RCC 7860 (cell line): ENCODE measurements around the gene MCUR1.
"Not testable (repeated sequence)": the region's sequence is repeated elsewhere in the genome, so short reads cannot be mapped to it uniquely, and the experiment has no call there.

Experiments
- DNase-seq: peaks from one replicate; pipeline ENCODE4 v3.0.0-alpha.2; 2015; ENCODE audit warnings: low spot score
- FAIRE-seq: peaks from 2 replicates; lab custom pipeline; 2012; peaks lifted over from hg19 to GRCh38; lab: Jason Lieb, UNC

The MCUR1 gene

DNA sequence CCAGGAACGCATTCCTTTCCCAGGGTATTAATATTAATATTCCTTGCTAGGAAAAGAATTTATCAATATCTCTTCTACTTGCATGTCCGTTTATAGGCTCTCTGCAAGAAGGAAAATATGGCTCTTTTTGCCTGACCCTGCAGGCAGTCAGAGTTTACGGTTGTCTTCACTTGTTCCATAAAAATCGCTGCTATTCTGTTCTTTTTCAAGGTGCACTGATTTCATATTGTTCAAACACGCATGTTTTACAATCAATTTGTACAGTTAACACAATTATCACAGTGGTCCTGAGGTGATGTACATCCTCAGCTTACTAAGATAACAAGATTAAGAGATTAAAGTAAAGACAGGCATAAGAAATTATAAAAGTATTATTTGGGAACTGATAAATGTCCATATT, 15.1 kb upstream of the MCUR1 start:
- DNase-seq, FAIRE-seq: not testable (repeated sequence)

DNA sequence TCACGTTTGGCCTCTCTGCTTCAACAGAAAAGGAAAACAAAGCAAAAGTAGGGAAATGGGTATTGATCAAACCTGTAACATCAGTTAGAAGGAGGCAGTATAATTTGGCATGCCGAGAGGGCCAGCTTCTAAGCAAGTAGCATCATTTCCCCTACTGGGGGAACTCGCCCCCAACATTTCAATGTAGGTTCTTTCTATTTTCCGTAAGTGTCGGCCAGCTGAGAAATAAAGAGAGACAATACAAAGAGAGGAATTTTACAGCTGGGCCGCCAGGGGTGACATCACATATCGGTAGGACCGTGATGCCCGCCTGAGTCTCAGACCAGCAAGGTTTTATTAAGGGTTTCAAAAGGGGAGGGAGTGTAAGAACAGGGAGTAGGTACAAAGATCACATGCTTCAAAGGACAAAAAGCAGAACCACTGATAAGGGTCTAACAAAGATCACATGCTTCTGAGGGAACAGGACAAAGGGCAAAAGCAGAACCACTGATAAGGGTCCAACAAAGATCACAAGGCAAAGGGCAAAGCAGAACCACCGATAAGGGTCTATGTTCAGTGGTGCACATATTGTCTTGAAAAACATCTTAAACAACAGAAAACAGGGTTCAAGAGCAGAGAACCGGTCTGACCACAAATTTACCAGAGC, 14.4 kb upstream of the MCUR1 start:
- DNase-seq, FAIRE-seq: not testable (repeated sequence)

DNA sequence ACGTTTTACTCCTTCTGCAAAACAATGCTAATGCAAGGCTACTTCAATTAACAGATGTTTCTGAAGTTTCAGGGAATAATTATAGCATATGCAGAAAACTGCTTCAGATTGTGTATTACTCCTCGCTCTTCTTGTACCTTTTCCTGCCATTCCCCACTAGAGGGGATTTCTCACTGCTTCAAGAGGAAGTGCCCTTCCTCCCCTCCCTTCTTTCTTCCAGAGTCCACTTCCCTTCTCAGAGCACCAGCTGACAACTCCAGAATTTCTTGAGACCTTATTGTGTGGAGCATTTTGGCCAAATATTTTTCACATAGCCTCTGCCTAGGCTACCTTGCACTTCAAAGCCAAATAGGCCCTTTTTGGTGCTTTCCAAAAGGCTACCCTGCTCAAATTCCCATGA, 12.7 kb upstream of the MCUR1 start:
- DNase-seq (no peak), FAIRE-seq (no peak)

DNA sequence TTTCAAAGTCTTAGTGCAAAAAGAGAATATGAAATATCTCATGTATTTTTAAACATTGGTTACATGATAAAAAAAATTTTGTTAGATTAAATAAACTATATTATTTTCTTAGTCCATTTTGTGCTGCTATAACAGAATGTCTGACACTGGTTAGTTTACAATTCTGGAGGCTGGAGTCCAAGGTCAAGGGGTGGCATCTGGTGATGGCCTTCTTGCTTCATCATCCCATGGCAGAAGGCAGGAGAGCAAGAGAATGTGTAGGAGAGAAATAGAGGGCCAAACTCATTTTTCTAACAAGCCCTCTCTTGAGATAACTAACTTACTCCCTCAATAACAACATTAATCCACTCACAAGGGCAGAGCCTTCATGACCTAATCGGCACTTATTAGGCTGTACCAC, 11.5 kb upstream of the MCUR1 start:
- no peak for DNase-seq
- no peak for FAIRE-seq

DNA sequence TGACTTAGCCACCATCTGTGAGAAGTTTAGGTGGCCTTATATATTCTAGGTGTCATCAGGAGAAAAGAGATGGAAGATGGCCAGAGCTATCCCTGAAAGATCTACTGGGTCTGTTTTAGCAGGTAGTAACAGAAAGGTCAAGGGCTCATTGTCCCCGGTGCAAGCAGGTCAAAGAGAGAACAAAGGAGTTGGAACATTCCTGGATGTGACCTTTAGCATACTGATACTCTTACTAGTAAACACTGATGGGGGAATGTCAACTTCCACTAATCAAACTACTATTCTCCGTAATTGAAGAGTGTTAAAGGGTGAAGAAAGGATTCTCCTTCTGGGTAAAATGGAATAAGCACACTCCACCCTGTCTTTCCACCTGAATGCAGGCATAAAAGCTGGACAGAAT, 4.0 kb upstream of the MCUR1 start:
- FAIRE-seq (no peak), DNase-seq (no peak)

DNA sequence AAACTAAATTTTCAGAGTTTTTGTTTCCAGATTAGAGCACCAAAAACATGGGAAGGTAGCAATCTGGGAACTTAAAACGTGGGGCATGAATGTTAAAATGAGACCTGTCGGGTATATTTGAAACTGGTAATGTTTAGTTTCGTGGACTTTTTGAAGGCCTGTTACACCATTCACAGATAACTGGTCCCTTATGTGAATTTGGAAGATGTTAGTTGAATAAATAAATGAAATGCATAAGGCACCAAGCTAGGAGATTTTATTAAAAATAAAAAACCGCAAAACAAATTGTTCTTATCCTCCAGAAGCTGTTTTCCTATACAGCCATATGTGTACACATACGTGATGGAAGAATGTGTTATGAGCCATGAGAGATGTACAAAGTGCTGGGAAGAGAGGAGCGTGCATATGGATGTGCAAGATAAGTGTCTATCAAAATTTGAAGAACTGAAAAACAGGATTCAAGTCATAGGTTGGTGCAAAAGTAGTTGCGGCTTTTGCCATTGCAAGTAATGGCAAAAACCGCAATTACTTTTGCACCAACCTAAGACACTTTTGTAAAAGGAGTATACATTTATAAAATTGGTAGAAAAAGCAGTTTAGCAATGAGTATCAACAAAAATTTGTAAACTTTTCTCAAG, 700 bp upstream of the MCUR1 start:
- FAIRE-seq (no peak), DNase-seq (no peak)

DNA sequence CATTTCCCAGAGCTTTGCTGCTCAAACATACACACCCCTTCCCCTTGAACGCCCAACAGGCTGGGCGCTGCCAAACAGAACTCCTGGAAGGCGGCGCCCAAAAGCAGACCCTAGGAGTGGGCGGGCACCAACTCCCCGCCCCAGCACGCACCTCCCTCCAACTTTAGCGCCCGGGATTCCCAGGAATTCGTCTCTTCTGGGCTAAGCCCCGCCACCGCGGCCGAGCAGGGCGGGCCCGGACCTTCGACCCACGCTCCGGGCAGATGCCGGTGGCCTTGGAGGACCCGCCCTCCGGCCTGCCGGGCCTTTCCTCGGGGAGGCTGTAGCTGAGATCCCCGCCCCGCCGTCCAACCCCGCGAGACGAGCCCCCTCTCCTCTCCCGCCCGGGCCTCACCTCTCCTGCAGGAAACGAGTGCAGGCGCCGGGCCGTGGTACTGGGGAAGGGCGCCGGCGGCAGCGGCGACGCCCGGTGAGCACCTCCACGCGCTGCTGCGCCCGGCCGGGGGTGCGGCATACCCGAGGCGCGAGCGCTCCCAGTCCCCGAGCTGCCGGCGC, 659 bp downstream of the MCUR1 start:
- DNase-seq, result peak; percentile 41
- no peak for FAIRE-seq

DNA sequence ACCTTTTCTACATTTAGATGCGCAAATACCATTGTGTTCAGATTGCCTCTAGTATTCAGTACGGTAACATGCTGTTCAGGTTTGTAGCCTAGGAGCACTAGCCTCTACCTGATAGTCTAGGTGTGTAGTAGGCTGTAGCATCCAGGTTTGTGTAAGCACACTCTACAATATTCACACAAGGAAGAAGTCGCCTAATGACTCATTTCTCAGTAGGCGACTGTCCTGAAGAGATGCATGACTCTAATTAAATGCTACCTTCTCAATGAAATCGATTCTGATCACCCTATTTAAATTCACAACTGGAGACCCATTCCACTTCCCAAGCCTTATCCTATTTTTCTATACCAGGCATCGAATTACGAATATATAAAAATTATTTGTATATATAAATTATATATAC, 1.3 kb downstream of the MCUR1 start:
- FAIRE-seq, result no peak
- no peak for DNase-seq

DNA sequence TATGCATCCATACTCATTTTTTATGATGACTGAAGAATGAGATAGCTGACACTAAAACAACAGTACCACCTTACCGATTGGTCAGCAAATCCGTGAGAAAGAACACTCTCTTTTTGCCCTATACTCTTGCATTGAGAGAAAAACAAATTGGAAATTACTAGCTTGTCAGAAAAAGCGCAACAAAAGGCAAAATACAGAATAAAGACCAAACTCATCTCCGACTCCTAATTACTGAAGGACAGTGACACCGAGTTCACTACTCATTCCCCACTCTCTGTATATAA, 2.1 kb downstream of the MCUR1 start:
- DNase-seq (no peak), FAIRE-seq (no peak)

DNA sequence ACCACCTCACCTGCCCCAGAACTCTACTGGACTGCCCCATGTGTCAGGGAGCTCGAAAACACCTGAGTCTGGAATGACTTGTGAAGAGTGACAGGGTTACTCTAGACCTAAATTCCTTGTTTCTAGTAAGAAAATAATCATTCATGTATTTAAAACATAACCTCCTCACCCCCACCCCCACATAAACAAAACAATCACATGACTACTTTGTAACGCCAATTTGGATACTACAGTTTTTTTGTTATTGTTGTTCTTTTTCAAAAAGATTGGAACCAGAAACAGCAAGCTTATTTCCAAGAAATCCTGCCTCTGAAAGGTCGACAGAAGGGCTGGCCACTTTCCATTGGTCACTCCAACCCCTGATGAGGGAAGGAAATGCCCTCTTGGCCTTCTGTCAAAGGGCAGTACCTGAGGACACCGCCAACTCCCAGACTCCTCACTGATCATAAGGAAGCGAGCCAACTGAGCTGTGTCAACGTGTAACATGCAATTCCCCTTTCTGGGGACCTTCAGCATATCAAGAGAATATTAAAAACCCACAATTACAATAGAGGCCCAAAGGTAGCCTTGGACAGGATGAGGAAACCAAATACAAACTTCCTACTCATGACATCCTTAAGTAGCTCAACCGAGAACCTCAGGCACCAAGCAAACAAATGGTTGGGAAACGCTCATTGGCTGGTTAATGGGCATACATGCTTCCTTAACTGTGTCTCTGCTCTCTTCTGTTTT, 2.6 kb downstream of the MCUR1 start:
- FAIRE-seq, result no peak

DNA sequence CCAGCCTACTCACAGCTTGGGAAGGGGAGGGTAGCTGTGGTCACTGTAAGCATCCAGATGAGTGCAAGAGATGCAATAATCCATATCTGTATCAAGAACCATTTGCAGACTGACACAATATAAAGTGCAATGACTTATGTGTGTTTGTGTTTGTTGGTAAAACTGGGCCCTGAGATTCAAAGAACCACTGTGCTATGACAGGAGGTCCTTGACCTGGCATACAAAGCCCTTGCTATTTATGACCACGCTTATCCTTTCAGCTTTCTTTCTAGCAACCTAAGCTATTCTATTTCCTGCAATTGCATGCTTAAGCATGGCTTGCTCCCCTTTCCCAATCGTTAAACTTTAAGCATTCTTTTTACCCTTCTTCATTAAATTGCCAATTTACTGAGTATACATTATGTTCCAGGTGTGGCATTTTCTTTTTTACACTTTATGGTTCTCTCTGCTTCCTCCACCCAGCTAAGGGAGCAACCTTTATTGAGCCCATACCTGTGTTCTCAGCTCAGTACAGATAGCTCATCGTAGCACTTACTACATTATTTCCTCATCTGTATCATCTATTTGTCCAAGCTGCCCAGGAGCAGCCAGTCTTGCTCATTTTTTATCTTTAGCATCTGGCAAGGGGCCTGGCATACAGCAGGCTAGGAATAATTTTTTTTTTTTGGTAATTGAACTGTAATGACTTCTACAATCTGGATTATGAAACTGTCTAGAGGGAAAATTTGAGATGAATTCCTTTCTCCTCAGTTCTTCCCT, 3.5 kb downstream of the MCUR1 start:
- DNase-seq, result no peak

More for the DNA sequence above, 2.6 kb downstream of the MCUR1 start:
- no peak for DNase-seq

DNA sequence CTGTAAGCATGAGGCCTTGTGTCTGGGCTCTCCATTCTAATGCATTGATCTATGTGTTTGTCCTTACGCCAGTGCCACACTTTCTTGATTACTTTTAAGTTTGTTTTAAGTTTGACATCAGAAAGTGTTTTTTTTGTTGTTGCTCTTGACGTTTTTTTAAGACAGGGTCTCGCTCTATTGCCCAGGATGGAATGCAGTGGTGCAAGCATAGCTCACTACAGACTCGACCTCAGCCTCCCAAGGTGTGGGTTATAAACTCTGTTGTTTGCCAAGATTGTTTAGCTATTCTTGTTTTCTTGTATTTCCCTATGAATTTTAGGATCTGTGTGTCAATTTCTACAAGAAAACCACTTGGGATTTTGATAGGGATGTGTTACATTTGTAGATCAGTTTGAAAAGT, 5.6 kb downstream of the MCUR1 start:
- no peak for FAIRE-seq
- no peak for DNase-seq

More for the DNA sequence above, 3.5 kb downstream of the MCUR1 start:
- no peak for FAIRE-seq

DNA sequence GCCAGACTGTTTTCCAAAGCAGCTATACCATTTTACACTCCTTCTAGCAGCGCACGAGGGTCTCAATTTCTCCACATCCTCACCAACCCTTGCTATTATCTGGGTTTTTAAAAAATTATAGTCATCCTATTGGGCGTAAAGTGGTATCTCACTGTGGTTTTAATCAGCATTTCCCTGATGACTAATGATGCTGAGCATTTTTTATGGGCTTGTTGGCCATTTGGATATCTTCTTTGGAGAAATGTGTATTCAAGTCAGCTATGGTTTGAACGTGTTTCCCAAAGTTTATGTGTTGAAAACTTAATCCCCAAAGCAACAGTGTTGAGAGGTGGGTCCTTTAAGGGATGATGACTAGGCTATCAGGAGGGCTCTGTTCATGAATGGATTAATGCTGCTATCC, 6.7 kb downstream of the MCUR1 start:
- no peak for FAIRE-seq
- DNase-seq, result no peak

DNA sequence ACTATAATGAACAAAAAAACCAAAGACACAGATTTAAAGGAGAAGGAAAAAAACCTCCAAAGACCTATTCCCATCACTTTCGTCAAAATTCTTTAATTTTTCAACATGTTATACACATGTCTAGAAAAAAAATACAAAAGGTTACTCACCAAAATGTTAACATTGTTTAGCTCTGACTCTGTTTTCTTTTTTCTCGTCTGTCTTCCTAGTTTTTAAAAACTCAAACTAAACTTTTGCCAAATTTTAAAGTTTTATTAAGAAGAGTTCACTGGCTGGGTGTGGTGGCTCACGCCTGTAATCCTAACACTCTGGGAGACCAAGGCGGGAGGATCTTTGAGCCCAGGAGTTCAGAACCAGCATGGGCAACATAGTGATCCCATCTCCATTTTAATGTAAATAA, 10.8 kb downstream of the MCUR1 start:
- no peak for FAIRE-seq
- no peak for DNase-seq

DNA sequence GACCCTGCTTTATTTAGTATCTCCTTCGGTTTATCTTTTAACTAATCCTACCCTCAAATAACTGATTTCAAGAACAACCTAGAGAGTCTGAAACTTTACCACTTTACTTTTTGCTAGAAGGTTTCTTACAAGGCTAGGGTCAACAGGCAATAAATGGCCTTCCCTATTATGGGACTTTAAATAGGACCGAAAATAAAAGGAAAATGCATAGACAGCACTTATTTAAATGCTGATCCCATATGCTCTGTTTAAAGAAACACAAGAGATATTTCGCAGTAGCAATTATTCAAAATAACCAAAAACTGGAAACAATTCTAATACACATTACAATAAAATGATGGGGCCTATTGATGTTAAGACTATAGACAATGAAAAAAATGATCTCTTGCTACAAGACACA, 13.7 kb downstream of the MCUR1 start:
- no peak for FAIRE-seq
- DNase-seq, result no peak

DNA sequence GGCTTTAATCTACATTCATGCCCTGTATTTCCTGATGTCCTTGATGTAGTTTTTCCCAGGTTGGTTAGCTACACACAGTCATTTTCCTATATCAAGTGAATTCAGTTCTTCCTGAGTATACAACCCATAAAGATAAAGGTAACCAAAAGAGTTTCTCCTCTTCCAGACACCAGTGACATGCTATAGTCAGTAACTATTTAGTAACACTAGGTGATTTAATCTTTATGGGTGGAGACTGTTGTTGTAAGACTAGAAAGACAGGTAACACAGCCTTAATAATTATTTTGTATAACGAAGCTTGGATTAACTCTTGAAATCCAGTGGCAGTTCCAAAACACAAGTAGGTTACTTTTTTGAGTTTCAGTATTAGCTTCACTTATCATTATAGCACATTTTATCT, 17.6 kb downstream of the MCUR1 start:
- no peak for FAIRE-seq
- no peak for DNase-seq

DNA sequence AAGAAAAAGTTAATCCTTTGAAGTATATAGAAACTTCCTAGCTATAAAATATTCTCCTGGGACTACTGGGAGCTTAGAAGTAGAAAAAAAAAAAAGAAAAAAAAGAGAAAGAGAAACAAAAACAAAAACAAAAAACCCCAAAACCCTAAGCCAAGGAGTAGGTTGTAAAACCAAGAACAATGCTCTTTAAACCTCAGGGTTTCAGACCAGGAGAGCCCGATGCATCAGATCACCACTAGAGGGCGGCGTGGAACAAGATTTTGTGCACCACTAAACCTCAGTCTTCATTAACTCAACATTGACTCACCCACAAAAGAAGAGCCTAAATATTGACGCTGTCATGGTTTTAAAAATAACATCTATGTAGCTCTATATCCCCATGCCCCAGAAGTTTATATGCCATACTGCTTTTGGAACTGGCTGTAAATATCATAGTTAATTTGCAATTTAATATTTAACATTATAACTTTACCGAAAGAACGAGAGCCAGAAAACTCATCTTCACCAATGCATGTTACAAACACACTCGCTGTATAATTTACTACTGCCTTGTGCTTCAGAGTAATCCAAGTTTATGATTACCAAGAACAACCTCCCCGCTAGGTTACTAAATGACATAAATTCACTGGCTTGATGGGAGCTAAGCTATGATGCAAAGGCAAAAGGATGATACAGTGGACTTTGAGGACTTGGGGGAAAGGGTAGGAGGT, 19.2 kb downstream of the MCUR1 start:
- peak; percentile 62 for FAIRE-seq
- DNase-seq, result peak; percentile 73

DNA sequence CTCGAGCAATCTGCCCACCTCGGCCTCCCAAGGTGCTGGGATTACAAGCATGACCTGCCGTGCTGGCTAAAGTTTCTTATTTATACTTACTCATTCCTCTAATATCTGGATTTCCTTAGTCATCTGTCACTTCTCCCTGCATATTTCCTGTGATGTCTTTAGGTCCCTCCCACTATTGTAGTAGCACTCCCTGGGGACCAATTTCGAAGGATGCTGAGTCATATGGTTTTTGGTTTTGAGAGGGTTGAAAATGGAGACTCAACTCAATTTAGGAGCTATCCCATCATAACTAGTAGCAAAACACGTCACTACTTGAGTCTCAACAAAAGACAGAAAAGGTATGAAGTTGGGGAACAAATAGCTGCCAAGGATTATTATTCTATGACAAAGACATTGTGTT, 20.2 kb downstream of the MCUR1 start:
- no peak for FAIRE-seq
- no peak for DNase-seq

DNA sequence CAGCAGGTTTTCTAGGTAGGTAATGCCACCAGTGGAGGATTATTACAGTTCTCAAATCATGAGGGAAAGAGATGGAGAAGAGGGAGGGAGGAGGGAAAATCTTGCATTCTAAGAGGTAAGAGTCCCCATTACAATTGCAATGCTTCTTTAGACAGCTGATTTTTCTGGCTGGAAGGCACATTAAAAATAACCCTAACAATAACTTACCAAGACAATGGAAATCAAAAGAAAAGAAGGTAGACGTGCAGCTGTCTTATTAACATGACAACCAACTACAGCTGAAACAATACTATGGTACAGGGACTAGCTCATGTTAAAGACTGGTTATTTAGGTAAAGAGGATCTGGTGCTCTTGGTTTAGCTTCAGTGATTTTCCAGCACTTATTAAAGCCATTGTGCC, 24.6 kb downstream of the MCUR1 start:
- no peak for FAIRE-seq
- no peak for DNase-seq

DNA sequence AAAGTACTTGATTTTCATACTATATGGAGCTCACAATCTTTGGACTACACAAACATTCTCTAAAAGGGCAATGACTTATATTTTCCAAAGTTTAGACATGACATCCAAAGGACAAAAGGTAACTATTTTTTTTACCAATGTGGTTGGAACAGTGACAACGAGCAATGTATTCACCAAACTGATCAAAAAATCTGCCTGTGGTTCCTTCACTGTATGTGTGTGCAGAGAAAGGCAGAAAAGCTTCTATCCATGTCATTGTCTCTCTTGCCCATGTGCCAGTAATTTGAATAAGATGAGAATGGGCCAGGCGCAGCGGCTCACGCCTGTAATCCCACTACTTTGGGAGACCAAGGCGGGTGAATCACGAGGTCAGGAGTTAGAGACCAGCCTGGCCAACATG, 25.5 kb downstream of the MCUR1 start:
- no peak for FAIRE-seq

DNA sequence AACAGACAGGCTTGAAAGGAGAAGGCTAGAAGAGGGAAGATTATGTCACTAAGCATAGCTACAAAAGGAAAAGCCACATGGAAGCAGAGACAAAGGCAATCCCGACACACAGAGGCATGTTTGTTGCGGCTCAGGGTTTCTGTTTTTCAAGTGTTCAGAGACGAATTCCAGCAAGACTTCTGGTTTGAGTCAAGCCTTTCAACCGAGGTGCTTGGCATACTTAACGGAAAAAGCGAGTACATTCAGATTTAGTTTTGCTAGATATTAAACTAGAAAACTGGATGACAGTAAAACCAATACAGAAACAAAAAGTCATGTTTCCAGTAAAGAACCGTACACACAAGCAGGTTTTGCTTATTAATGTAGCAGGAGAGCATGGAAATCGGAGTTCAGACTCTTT, 27.2 kb downstream of the MCUR1 start:
- DNase-seq, result no peak

More for the DNA sequence above, 25.5 kb downstream of the MCUR1 start:
- no peak for DNase-seq

More for the DNA sequence above, 27.2 kb downstream of the MCUR1 start:
- FAIRE-seq, result no peak
